GM21737 (cell line): ENCODE data around the gene LST1.
A peak's percentile ranks its signal among the peaks of the same experiment; 100 is the strongest.

Source experiments
- ATAC-seq: cut with Tn5 transposase; IDR thresholded peaks from one replicate; pipeline ENCODE4 v1.9.1; 2021; ENCODE audit warnings: mild to moderate bottlenecking, moderate library complexity; ENCODE audit not compliant: unreplicated experiment

The LST1 gene

GRCh38 chr6:31559958-31560696, 25.9 kb upstream of the LST1 start:
- peak; percentile 58 for ATAC-seq

DNA sequence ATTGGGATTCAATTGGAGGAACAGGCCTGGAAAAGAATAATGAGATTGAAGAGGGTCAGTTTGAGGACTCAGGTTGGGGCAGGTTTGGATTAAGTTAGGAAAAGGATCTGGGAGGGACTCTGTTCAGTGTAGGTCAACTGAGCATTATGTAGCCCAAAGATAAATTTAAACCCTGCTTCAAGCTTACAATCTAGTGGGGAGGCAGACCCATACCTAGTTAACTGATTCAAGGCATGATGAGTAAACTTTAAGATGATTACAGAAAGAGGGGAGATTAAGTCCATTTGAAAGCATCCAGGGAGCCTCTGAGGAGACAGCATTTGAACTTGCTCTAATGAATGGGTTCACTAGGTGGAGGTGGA, 25.4 kb upstream of the LST1 start:
- ATAC-seq = no peak

- ATAC-seq = no peak
These were observed 18.3 kb upstream of the LST1 start for GRCh38 chr6:31567531-31568370.

DNA sequence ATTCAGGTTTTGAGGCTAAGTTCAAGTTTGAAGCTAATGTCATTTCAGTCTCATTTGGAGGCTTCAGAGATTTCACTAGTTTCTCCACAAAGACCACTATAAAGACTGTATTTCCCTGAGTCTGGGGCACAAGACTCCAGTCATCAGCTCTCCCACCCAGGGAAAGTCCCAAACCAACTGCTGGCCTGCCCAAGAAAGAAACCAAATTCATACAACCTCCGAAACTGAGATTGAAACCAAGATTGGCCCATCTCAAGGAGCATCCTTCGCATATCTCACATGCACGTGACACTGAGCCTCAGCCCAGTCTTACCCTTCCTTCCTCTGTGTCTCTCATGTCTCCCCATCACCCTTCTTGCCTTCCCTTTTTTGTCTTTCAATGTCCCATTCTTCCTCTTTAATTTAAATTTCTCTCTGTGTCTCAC, 17.5 kb upstream of the LST1 start:
- peak; percentile 53 for ATAC-seq

DNA sequence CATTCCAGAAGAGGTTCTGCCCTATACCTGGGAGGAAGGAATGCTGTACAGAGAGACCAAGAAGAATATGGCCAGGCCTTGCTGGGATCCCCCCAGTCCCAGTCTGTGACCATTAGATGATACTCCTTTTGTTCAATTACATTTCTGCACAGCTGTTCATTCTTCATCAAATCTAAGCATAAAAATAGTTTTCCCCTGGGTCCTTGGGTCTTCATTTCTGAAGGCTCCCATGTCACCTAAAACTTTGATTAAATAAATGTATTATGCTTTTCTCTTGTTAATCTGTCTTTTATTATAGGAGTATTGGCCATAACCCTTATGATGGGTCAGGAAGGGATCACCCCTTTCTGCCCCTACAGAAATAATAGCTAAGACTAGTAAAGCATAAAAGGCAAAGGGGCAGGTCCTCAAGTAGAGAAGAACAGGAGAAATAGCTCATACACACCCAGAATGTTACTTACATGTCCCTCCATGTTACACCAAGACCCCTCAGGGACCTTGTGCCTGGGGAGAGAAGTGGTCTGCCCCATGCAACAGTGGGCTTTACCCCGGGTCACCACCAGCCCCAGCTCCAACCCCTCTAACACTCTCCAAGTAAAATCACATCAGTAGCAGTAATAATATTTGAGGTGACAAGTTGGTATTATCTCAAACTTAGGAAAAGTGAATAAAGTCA, 16.1 kb upstream of the LST1 start:
- ATAC-seq = no peak

DNA sequence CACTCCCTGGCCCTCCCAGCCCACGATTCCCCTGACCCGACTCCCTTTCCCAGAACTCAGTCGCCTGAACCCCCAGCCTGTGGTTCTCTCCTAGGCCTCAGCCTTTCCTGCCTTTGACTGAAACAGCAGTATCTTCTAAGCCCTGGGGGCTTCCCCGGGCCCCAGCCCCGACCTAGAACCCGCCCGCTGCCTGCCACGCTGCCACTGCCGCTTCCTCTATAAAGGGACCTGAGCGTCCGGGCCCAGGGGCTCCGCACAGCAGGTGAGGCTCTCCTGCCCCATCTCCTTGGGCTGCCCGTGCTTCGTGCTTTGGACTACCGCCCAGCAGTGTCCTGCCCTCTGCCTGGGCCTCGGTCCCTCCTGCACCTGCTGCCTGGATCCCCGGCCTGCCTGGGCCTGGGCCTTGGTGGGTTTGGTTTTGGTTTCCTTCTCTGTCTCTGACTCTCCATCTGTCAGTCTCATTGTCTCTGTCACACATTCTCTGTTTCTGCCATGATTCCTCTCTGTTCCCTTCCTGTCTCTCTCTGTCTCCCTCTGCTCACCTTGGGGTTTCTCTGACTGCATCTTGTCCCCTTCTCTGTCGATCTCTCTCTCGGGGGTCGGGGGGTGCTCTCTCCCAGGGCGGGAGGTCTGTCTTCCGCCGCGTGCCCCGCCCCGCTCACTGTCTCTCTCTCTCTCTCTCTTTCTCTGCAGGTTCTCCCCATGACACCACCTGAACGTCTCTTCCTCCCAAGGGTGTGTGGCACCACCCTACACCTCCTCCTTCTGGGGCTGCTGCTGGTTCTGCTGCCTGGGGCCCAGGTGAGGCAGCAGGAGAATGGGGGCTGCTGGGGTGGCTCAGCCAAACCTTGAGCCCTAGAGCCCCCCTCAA, 13.8 kb upstream of the LST1 start, which contains the start of gene LTA:
TSS of gene LTA (plus strand) at position 249 of the 871 bp plus-strand sequence. CDS start at position 703, 454 bp downstream.
- peak; percentile 34 for ATAC-seq

DNA sequence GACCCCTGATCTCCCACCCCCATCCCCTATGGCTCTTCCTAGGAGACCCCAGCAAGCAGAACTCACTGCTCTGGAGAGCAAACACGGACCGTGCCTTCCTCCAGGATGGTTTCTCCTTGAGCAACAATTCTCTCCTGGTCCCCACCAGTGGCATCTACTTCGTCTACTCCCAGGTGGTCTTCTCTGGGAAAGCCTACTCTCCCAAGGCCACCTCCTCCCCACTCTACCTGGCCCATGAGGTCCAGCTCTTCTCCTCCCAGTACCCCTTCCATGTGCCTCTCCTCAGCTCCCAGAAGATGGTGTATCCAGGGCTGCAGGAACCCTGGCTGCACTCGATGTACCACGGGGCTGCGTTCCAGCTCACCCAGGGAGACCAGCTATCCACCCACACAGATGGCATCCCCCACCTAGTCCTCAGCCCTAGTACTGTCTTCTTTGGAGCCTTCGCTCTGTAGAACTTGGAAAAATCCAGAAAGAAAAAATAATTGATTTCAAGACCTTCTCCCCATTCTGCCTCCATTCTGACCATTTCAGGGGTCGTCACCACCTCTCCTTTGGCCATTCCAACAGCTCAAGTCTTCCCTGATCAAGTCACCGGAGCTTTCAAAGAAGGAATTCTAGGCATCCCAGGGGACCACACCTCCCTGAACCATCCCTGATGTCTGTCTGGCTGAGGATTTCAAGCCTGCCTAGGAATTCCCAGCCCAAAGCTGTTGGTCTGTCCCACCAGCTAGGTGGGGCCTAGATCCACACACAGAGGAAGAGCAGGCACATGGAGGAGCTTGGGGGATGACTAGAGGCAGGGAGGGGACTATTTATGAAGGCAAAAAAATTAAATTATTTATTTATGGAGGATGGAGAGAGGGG, 12.6 kb upstream of the LST1 start:
- ATAC-seq = no peak

- ATAC-seq = no peak
These were observed 11.7 kb upstream of the LST1 start for GRCh38 chr6:31574106-31575061.

DNA sequence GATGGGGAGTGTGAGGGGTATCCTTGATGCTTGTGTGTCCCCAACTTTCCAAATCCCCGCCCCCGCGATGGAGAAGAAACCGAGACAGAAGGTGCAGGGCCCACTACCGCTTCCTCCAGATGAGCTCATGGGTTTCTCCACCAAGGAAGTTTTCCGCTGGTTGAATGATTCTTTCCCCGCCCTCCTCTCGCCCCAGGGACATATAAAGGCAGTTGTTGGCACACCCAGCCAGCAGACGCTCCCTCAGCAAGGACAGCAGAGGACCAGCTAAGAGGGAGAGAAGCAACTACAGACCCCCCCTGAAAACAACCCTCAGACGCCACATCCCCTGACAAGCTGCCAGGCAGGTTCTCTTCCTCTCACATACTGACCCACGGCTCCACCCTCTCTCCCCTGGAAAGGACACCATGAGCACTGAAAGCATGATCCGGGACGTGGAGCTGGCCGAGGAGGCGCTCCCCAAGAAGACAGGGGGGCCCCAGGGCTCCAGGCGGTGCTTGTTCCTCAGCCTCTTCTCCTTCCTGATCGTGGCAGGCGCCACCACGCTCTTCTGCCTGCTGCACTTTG, 10.7 kb upstream of the LST1 start, which contains the start of gene TNF:
TSS of gene TNF (plus strand) at position 231 of the 567 bp plus-strand sequence. CDS start at position 408, 177 bp downstream.
- no peak for ATAC-seq

DNA sequence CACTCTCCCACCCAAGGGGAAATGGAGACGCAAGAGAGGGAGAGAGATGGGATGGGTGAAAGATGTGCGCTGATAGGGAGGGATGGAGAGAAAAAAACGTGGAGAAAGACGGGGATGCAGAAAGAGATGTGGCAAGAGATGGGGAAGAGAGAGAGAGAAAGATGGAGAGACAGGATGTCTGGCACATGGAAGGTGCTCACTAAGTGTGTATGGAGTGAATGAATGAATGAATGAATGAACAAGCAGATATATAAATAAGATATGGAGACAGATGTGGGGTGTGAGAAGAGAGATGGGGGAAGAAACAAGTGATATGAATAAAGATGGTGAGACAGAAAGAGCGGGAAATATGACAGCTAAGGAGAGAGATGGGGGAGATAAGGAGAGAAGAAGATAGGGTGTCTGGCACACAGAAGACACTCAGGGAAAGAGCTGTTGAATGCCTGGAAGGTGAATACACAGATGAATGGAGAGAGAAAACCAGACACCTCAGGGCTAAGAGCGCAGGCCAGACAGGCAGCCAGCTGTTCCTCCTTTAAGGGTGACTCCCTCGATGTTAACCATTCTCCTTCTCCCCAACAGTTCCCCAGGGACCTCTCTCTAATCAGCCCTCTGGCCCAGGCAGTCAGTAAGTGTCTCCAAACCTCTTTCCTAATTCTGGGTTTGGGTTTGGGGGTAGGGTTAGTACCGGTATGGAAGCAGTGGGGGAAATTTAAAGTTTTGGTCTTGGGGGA, 10.0 kb upstream of the LST1 start:
- ATAC-seq = no peak

GRCh38 chr6:31576897-31577578, 9.0 kb upstream of the LST1 start:
- ATAC-seq = no peak

DNA sequence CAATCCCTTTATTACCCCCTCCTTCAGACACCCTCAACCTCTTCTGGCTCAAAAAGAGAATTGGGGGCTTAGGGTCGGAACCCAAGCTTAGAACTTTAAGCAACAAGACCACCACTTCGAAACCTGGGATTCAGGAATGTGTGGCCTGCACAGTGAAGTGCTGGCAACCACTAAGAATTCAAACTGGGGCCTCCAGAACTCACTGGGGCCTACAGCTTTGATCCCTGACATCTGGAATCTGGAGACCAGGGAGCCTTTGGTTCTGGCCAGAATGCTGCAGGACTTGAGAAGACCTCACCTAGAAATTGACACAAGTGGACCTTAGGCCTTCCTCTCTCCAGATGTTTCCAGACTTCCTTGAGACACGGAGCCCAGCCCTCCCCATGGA, 8.5 kb upstream of the LST1 start:
- no peak for ATAC-seq

GRCh38 chr6:31578184-31579118, 7.6 kb upstream of the LST1 start:
- ATAC-seq = no peak

- no peak for ATAC-seq
These were observed 7.0 kb upstream of the LST1 start for GRCh38 chr6:31579119-31579505.

DNA sequence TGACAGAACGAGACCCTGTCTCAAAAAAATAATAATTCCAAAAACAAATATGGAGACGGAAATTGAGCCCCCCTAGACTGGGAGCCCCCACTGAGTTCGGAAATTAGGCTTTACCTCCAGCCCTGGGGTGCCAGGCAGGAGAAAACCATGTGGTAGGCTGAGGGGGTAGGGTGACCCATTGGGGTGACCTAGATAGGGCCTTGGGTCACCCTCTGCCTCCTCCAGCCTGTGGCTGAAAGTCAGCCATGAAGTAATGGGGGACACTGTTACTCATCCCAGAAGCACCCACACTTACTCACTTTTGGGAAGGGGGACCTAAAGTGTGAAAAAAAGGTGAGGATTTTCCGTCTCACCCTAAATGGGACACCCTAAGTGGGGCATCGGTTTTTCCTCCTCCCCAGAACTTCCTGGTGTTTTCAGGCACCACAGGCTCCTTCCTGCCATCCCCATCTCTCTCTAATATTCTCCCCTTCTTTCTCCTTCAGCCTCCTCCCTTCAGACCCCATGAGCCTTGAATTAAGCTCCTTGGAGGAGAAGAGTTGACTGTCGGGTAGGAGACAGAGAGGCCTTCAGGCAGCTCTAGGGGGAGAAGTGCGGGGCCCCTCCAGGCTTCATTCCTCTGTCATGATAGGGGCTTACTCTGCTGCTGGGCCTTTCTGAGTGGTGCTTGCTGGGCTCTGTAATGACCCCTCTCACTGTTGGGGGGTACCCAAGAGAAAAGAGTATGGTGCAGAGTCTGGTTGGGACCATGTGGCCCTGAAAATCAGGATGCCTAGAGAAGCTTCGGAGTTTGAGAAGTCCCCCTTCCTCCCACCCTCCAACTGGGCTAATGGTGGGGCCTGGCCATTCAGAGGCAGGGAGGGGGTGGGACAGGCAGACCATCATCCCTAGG, 6.3 kb upstream of the LST1 start:
- ATAC-seq = no peak
